Liver (tissue), 9 donors: ENCODE measurements around the gene FSIP1. TPM values are rescaled to one million over a fixed set of nuclear protein-coding genes. Genes with fewer than 3 reads are reported as not detected.

ENCODE experiments used
- DNase-seq: peaks from one replicate; pipeline ENCODE4 v3.0.0-alpha.2; 2017; ENCODE audit warnings: low spot score
- H3K27ac ChIP-seq, 2 donors: one replicate each; pipeline ENCODE4 v1.7.0; 2013; ENCODE audit warnings: inconsistent platforms in 2 of 2, low read length in 2 of 2, control low read depth in 1 of 2, low read depth in 1 of 2, mild to moderate bottlenecking in 1 of 2
- H3K27me3 ChIP-seq, 4 donors: one replicate each; pipeline versions ENCODE4 v1.6.1 to v1.7.0; 2013; ENCODE audit warnings: low read length in 3 of 4, inconsistent platforms in 1 of 4, mild to moderate bottlenecking in 1 of 4, moderate library complexity in 1 of 4; ENCODE audit not compliant: control insufficient read depth in 4 of 4, insufficient read depth in 4 of 4
- H3K36me3 ChIP-seq, 4 donors: one replicate each; pipeline versions ENCODE4 v1.6.1 to v1.7.0; 2013; ENCODE audit warnings: low read length in 3 of 4, mild to moderate bottlenecking in 3 of 4, low read depth in 1 of 4, moderate library complexity in 1 of 4; ENCODE audit not compliant: control insufficient read depth in 4 of 4, insufficient read depth in 3 of 4
- H3K4me1 ChIP-seq, 4 donors: one replicate each; pipeline versions ENCODE4 v1.6.1 to v1.7.0; 2013; ENCODE audit warnings: low read length in 3 of 4, mild to moderate bottlenecking in 3 of 4, moderate library complexity in 1 of 4; ENCODE audit not compliant: control insufficient read depth in 4 of 4, insufficient read depth in 4 of 4
- H3K4me3 ChIP-seq, 3 donors: one replicate each; pipeline versions ENCODE4 v1.6.1 to v1.7.0; 2013; ENCODE audit warnings: low read length in 3 of 3, control low read depth in 1 of 3, low read depth in 1 of 3, mild to moderate bottlenecking in 1 of 3
- H3K9ac ChIP-seq, 2 donors: one replicate each; pipeline ENCODE4 v1.7.0; 2013; ENCODE audit warnings: low read length in 2 of 2, mild to moderate bottlenecking in 2 of 2, moderate library complexity in 2 of 2, control low read depth in 1 of 2, low read depth in 1 of 2
- H3K9me3 ChIP-seq, 4 donors: one replicate each; pipeline versions ENCODE4 v1.6.1 to v1.7.0; 2013; ENCODE audit warnings: low read length in 3 of 4; ENCODE audit not compliant: control insufficient read depth in 4 of 4
- EGR1 ChIP-seq, 2 donors: IDR thresholded peaks; 2 replicates each; pipeline ENCODE4 v1.6.1; 2016 to 2018; ENCODE audit warnings: antibody characterized with exemption in 2 of 2, low read depth in 2 of 2
- FOXA1 ChIP-seq: IDR thresholded peaks from 2 replicates; pipeline ENCODE4 v1.6.1; 2016; ENCODE audit warnings: antibody characterized with exemption
- FOXA2 ChIP-seq: IDR thresholded peaks from 2 replicates; pipeline ENCODE4 v1.6.1; 2016; ENCODE audit warnings: antibody characterized with exemption
- GABPA ChIP-seq, 2 donors: IDR thresholded peaks in 1 of 2; conservative IDR thresholded peaks in 1 of 2; 2 replicates each; pipeline ENCODE4 v1.6.1; 2016; ENCODE audit warnings: antibody characterized with exemption in 2 of 2, mild to moderate bottlenecking in 1 of 2, moderate library complexity in 1 of 2
- HNF4A ChIP-seq, 2 donors: conservative IDR thresholded peaks; 2 replicates each; pipeline ENCODE4 v1.6.1; 2016; ENCODE audit warnings: antibody characterized with exemption in 2 of 2, mild to moderate bottlenecking in 2 of 2
- JUND ChIP-seq, 2 donors: IDR thresholded peaks; 2 replicates each; pipeline ENCODE4 v1.6.1; 2016; ENCODE audit warnings: antibody characterized with exemption in 2 of 2
- RAD21 ChIP-seq, 2 donors: IDR thresholded peaks; 2 replicates each; pipeline ENCODE4 v1.6.1; 2016; ENCODE audit warnings: antibody characterized with exemption in 2 of 2, mild to moderate bottlenecking in 2 of 2
- RXRA ChIP-seq, 2 donors: IDR thresholded peaks; 2 replicates each; pipeline ENCODE4 v1.6.1; 2017 to 2018; ENCODE audit warnings: antibody characterized with exemption in 2 of 2, mild to moderate bottlenecking in 1 of 2
- YY1 ChIP-seq: IDR thresholded peaks from 2 replicates; pipeline ENCODE4 v1.6.1; 2016; ENCODE audit warnings: antibody characterized with exemption, mild to moderate bottlenecking
- WGBS: extraction: QIAGEN DNeasy Blood & Tissue Kit; methylation state at CpG from one replicate; pipeline ENCODE4 v1.1.7; 2013; 5-methylcytosine and 5-hydroxymethylcytosine counted together
- polyA plus RNA-seq, 2 donors: library from polyadenylated mRNA; stranded (reverse) in 1 of 2; unstranded in 1 of 2; fragments of 200-250 nt in 1 of 2; fragments of >200 nt in 1 of 2; fragmentation: Nextera tagmentation in 1 of 2; extraction: Ambion mirVana in 1 of 2; gene quantifications; one replicate each; pipeline versions ENCODE4 v1.2.1 to v1.2.3, GENCODE V29; 2013 to 2015
- total RNA-seq, 2 donors: library from RNA; depleted of rRNA; stranded (reverse); fragments of >200 nt; gene quantifications; one replicate each; pipeline ENCODE4 v1.2.3, GENCODE V29; 2014
- TF ChIP-seq, protein P1 (sequence below): IDR thresholded peaks from 2 replicates; pipeline ENCODE4 v1.6.1; 2016; ENCODE audit warnings: antibody characterized with exemption, mild to moderate bottlenecking
- TF ChIP-seq, protein P2 (sequence below): fragments of 150-350 bp; IDR thresholded peaks from 2 replicates; pipeline ENCODE4 v1.5.1; 2017; ENCODE audit warnings: improper control_type of control experiment, low read depth, low read length; ENCODE audit not compliant: missing input control
- TF ChIP-seq, protein P3 (sequence below): IDR thresholded peaks from 2 replicates; pipeline ENCODE4 v1.6.1; 2016; ENCODE audit warnings: antibody characterized with exemption
- TF ChIP-seq, protein P4 (sequence below): IDR thresholded peaks from 2 replicates; pipeline ENCODE4 v1.6.1; 2016; ENCODE audit warnings: antibody characterized with exemption
- donor health status: healthy.
- donor health status: healthy.
- donor health status: healthy.
- donor health status: healthy.
- donor health status: healthy.

The FSIP1 gene
- total and polyA plus RNA-seq, 4 donors: 0.05 to 0.29 (median 0.13) TPM

DNA sequence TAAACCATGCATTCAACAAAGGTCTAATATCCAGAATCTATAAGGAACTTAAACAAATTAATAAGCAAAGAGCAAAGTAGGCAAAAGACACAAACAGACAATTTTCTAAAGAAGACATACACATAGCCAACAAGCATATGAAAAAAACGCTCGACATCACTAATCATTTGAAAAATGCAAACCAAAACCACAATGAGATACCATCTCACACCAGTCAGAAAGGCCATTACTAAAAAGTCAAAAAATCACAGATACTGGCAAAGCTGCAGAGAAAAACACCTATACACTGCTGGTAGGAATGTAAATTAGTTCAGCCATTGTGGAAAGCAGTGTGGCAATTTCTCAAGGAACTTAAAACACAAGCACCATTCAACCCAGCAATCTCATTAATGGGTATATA is 53.8 kb downstream of the FSIP1 start (continued):
- TF ChIP-seq, protein P1, sequence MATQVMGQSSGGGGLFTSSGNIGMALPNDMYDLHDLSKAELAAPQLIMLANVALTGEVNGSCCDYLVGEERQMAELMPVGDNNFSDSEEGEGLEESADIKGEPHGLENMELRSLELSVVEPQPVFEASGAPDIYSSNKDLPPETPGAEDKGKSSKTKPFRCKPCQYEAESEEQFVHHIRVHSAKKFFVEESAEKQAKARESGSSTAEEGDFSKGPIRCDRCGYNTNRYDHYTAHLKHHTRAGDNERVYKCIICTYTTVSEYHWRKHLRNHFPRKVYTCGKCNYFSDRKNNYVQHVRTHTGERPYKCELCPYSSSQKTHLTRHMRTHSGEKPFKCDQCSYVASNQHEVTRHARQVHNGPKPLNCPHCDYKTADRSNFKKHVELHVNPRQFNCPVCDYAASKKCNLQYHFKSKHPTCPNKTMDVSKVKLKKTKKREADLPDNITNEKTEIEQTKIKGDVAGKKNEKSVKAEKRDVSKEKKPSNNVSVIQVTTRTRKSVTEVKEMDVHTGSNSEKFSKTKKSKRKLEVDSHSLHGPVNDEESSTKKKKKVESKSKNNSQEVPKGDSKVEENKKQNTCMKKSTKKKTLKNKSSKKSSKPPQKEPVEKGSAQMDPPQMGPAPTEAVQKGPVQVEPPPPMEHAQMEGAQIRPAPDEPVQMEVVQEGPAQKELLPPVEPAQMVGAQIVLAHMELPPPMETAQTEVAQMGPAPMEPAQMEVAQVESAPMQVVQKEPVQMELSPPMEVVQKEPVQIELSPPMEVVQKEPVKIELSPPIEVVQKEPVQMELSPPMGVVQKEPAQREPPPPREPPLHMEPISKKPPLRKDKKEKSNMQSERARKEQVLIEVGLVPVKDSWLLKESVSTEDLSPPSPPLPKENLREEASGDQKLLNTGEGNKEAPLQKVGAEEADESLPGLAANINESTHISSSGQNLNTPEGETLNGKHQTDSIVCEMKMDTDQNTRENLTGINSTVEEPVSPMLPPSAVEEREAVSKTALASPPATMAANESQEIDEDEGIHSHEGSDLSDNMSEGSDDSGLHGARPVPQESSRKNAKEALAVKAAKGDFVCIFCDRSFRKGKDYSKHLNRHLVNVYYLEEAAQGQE: no peak

DNA sequence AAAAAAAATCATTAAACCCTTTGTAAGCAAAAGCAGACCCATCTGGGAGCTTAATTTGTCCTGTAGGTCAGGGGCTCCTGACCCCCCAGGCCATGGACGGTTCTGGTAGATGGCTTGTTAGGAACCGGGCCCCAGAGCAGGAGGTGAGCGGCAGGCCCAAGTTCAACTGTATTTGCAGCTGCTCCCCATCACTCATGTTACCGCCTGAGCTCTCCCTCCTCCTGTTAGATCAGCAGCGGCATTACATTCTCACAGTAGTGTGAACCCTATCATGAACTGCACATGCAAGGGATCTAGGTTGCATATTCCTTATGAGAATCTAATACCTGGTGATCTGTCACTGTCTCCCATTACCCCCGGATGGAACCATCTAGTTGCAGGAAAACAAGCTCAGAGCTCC is 60.7 kb downstream of the FSIP1 start:
- DNase-seq: no peak
- Histone ChIP-seq H3K9ac (no peak overlapping the region), H3K27me3 (no peaks in the 10 kb centered on the region), H3K9me3 (no peaks in the 10 kb centered on the region), H3K4me1 (no peaks in the 10 kb centered on the region), H3K36me3 (no peaks in the 10 kb centered on the region), H3K4me3 (no peak overlapping the region), H3K27ac (no peak overlapping the region)
- WGBS: 93% methylated on average over 6 of the region's 6 CpGs
- TF ChIP-seq HNF4A (conservative IDR thresholded peaks at IDR 0.05) (no peak), GABPA (IDR thresholded peaks at IDR 0.05 in 1 of 2, conservative IDR thresholded peaks at IDR 0.05 in 1 of 2) (no peak), FOXA1 (no peak), EGR1 (IDR thresholded peaks at IDR 0.05; ENCODE audit: low read depth in 2 of 2) (no peak), FOXA2 (no peak), JUND (IDR thresholded peaks at IDR 0.05) (no peak), RXRA (IDR thresholded peaks at IDR 0.05) (no peak), RAD21 (IDR thresholded peaks at IDR 0.05) (no peak), YY1 (no peak)
- TF ChIP-seq, protein P2, sequence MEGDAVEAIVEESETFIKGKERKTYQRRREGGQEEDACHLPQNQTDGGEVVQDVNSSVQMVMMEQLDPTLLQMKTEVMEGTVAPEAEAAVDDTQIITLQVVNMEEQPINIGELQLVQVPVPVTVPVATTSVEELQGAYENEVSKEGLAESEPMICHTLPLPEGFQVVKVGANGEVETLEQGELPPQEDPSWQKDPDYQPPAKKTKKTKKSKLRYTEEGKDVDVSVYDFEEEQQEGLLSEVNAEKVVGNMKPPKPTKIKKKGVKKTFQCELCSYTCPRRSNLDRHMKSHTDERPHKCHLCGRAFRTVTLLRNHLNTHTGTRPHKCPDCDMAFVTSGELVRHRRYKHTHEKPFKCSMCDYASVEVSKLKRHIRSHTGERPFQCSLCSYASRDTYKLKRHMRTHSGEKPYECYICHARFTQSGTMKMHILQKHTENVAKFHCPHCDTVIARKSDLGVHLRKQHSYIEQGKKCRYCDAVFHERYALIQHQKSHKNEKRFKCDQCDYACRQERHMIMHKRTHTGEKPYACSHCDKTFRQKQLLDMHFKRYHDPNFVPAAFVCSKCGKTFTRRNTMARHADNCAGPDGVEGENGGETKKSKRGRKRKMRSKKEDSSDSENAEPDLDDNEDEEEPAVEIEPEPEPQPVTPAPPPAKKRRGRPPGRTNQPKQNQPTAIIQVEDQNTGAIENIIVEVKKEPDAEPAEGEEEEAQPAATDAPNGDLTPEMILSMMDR: no peak
- TF ChIP-seq, protein P3, sequence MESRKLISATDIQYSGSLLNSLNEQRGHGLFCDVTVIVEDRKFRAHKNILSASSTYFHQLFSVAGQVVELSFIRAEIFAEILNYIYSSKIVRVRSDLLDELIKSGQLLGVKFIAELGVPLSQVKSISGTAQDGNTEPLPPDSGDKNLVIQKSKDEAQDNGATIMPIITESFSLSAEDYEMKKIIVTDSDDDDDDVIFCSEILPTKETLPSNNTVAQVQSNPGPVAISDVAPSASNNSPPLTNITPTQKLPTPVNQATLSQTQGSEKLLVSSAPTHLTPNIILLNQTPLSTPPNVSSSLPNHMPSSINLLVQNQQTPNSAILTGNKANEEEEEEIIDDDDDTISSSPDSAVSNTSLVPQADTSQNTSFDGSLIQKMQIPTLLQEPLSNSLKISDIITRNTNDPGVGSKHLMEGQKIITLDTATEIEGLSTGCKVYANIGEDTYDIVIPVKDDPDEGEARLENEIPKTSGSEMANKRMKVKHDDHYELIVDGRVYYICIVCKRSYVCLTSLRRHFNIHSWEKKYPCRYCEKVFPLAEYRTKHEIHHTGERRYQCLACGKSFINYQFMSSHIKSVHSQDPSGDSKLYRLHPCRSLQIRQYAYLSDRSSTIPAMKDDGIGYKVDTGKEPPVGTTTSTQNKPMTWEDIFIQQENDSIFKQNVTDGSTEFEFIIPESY: no peak
- TF ChIP-seq, protein P4, sequence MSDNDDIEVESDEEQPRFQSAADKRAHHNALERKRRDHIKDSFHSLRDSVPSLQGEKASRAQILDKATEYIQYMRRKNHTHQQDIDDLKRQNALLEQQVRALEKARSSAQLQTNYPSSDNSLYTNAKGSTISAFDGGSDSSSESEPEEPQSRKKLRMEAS: no peak
